Loucy (cell line): Measurements from ENCODE around the gene PNPLA7.

ENCODE experiments used
- H2AFZ ChIP-seq: fragments of 200-600 bp; sonication (generic); 2 replicates; pipeline ENCODE4 v1.6.0; 2016; ENCODE audit warnings: antibody characterized with exemption, mild to moderate bottlenecking, low read length, moderate library complexity
- H3F3A ChIP-seq: fragments of 200-600 bp; 2 replicates; pipeline ENCODE4 v1.6.0; 2016; ENCODE audit warnings: antibody characterized with exemption, low read depth, mild to moderate bottlenecking
- H3K27me3 ChIP-seq: fragments of 200-600 bp; sonication (generic); 2 replicates; pipeline ENCODE4 v1.6.1; 2014; ENCODE audit warnings: low read length, mild to moderate bottlenecking; ENCODE audit not compliant: insufficient read depth, poor library complexity, severe bottlenecking
- H3K36me3 ChIP-seq: fragments of 200-600 bp; sonication (generic); 2 replicates; pipeline ENCODE4 v1.6.1; 2016; ENCODE audit warnings: low read length; ENCODE audit not compliant: insufficient read depth
- H3K4me1 ChIP-seq: fragments of 200-600 bp; sonication (generic); 2 replicates; pipeline ENCODE4 v1.5.1; 2014; ENCODE audit warnings: low read length, mild to moderate bottlenecking; ENCODE audit not compliant: insufficient read depth, poor library complexity, severe bottlenecking
- H3K4me2 ChIP-seq: fragments of 200-600 bp; sonication (generic); 2 replicates; pipeline ENCODE4 v1.6.0; 2014; ENCODE audit warnings: antibody characterized with exemption, low read length, low read depth, mild to moderate bottlenecking; ENCODE audit not compliant: poor library complexity, severe bottlenecking
- H3K4me3 ChIP-seq: fragments of 200-600 bp; sonication (generic); 2 replicates; pipeline ENCODE4 v1.5.1; 2014; ENCODE audit warnings: low read length, mild to moderate bottlenecking, mixed read lengths; ENCODE audit not compliant: poor library complexity, severe bottlenecking
- H3K79me2 ChIP-seq: fragments of 200-600 bp; sonication (generic); 2 replicates; pipeline ENCODE4 v1.6.1; 2014; ENCODE audit warnings: low read length; ENCODE audit not compliant: insufficient read depth
- H3K9ac ChIP-seq: fragments of 200-600 bp; sonication (generic); 2 replicates; pipeline ENCODE4 v1.6.0; 2014; ENCODE audit warnings: mild to moderate bottlenecking, low read depth, low read length, moderate library complexity; ENCODE audit not compliant: poor library complexity, severe bottlenecking
- H3K9me2 ChIP-seq: fragments of 200-600 bp; sonication (generic); replicated peaks from 2 replicates; pipeline ENCODE4 v1.6.1; 2016; ENCODE audit warnings: low read depth, low read length, mixed read lengths
- H3K9me3 ChIP-seq: fragments of 200-600 bp; sonication (generic); 2 replicates; pipeline ENCODE4 v1.6.1; 2014; ENCODE audit warnings: mild to moderate bottlenecking, antibody characterized with exemption, low read length, low read depth; ENCODE audit not compliant: insufficient read depth
- H4K20me1 ChIP-seq: fragments of 200-600 bp; sonication (generic); 2 replicates; pipeline ENCODE4 v1.6.0; 2014; ENCODE audit warnings: antibody characterized with exemption, low read length, mild to moderate bottlenecking; ENCODE audit not compliant: insufficient read depth, poor library complexity, severe bottlenecking
- EZH2phosphoT487 ChIP-seq: fragments of 200-600 bp; IDR thresholded peaks from 2 replicates; pipeline ENCODE4 v1.6.1; 2018; ENCODE audit warnings: antibody characterized with exemption, mild to moderate bottlenecking, moderate library complexity, borderline replicate concordance
- TF ChIP-seq, protein P1 (sequence below): fragments of 200-600 bp; sonication (generic); conservative IDR thresholded peaks from 2 replicates; pipeline ENCODE4 v1.5.1; 2014; ENCODE audit warnings: mild to moderate bottlenecking, antibody characterized with exemption, low read length

PNPLA7 gene

DNA sequence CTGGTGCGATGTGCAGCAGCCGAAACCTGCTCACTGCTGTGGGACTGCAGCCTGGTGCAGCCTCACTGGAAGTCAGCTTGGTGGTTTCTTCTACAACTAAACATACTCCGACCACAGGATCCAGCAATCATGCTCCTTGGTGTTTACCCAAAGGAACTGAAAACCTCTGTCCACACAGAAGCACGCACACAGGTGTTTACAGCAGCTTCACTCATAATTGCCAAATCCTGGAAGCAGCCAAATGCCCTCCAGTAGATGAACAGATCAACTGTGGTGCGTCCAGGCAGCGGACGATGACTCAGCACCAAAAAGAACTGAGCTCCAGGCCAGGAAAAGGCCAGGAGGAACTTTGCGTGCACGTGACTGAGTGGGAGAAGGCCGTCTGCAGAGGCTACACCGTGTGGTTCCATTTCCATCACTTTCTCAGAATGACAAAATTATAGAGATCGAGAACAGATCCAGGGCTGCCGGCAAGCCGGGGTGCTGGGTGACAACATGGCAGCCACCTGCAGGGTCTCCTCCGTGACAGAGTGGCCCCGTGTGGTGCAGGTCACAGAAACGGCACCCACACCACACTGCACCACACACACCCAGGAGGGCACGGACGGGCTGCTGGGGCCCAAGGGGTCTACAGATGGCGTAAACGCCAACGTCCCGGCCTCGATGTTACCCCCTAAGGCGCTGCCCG, 68.0 kb downstream of the PNPLA7 start:
- H2AFZ ChIP-seq = no peak overlapping the region
- no peak overlapping the region for H3K4me2 ChIP-seq
- H3K4me3 ChIP-seq = no peak overlapping the region
- H3K9me3 ChIP-seq = no peaks in the 10 kb centered on the region
- no peaks in the 10 kb centered on the region for H3K27me3 ChIP-seq
- no peaks in the 10 kb centered on the region for H3K4me1 ChIP-seq
- no peaks in the 10 kb centered on the region for H3F3A ChIP-seq
- no peaks in the 10 kb centered on the region for H3K36me3 ChIP-seq
- no peaks in the 10 kb centered on the region for H4K20me1 ChIP-seq
- TF ChIP-seq, protein P1, sequence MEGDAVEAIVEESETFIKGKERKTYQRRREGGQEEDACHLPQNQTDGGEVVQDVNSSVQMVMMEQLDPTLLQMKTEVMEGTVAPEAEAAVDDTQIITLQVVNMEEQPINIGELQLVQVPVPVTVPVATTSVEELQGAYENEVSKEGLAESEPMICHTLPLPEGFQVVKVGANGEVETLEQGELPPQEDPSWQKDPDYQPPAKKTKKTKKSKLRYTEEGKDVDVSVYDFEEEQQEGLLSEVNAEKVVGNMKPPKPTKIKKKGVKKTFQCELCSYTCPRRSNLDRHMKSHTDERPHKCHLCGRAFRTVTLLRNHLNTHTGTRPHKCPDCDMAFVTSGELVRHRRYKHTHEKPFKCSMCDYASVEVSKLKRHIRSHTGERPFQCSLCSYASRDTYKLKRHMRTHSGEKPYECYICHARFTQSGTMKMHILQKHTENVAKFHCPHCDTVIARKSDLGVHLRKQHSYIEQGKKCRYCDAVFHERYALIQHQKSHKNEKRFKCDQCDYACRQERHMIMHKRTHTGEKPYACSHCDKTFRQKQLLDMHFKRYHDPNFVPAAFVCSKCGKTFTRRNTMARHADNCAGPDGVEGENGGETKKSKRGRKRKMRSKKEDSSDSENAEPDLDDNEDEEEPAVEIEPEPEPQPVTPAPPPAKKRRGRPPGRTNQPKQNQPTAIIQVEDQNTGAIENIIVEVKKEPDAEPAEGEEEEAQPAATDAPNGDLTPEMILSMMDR = no peak
- TF ChIP-seq EZH2phosphoT487 = no peak
- H3K9me2 ChIP-seq = no peaks in the 10 kb centered on the region
- H3K9ac ChIP-seq = no peak overlapping the region
- H3K79me2 ChIP-seq = no peaks in the 10 kb centered on the region

DNA sequence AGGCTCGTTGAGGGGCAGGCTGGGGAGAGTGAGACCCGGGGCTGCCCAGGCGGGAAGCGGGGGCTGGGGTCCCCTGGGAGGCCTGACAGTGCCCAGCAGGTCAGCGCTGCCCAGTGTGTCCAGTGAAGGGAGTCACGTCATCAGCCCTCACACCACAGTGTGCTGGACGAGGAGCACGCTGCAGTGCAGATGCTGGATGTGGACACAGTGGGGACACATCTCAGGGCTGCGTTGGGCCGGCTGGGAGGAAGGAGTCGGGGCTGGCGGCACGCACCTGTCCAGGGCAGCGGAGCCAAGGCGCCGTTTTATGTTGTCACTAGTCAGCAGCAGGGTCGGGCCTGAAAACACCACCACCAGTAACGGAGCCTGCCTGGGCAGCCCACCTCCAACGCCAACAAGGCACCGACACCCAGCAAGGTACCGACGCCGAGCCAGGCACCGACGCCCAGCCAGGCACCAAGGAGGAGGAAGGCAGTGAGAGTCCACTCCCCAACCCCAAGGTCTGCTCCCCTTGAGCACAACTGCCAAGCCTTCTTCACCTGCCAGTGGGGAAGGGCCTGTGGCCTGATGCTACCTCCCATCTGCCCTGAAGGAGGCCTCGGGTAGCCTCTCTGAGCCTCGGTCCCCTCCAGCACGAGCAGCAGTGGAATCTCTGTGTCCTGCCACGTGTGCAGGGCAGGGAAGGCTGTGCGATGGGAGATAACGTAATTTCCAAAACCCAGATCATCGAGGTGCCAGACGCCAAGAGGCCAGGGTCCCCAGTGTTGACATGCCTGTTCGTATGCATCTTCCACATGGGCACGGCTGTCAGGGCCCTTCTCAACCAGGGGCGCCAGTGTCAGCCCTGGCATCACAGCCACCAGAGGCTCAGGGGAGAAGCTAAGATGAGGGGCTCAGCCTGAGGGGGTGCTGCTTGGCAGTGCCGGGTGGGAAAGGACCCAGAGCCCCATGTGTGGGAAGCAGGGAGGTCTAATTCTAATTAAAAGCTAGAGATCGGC, 69.2 kb downstream of the PNPLA7 start:
- Histone ChIP-seq H2AFZ (no peak overlapping the region), H3K79me2 (no peaks in the 10 kb centered on the region), H3K9me2 (no peaks in the 10 kb centered on the region), H3K9me3 (peaks cover 9% of the 10 kb centered on the region; the same call in 1 of the 2 replicates), H3K4me1 (no peaks in the 10 kb centered on the region), H3K4me3 (no peak overlapping the region), H3K27me3 (no peaks in the 10 kb centered on the region), H3K4me2 (no peak overlapping the region), H3K36me3 (no peaks in the 10 kb centered on the region), H3F3A (no peaks in the 10 kb centered on the region), H3K9ac (no peak overlapping the region), H4K20me1 (no peaks in the 10 kb centered on the region)
- TF ChIP-seq EZH2phosphoT487 = no peak

DNA sequence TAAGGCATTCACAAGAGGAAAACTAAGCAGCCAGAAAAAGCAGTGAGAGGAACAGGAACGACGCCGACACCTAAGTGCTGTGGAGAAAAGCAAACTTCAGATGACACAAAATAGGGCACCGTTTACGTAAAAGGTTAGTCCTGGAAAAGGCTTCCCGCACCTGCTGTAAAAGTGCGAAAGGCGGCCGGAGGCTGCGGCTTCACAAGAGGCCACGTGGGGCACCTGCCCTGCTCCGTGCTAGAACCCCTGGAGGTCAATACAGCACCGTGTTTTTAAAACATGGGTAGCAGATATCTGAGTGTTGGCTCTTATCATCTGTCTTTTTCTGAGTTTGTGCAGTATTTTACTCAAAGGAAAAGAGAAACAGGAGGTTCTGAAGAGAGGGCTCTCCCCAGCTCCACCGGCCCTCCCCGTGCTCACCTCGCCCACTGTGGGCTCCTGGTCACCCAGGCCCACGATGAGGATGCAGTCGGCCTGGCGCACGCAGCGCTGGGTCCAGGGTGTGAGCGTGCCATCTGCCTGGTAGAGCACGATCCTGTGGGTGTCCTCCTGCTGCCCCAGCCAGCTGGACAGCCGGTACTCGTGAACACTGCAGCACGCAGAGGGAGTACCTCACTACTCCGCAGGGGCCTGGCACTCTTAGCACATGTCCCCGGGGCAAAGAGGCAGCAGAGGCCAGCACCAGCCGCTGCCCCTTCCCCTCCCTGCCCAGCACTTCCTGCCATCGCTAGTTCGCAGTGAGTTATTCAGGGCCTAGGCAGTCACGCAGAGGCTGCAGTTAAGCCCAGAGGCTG, 70.1 kb downstream of the PNPLA7 start:
- Histone ChIP-seq H3F3A (no peaks in the 10 kb centered on the region), H3K9ac (no peak overlapping the region), H2AFZ (no peak overlapping the region), H3K4me1 (no peaks in the 10 kb centered on the region), H3K36me3 (no peaks in the 10 kb centered on the region), H3K79me2 (no peaks in the 10 kb centered on the region), H4K20me1 (no peaks in the 10 kb centered on the region), H3K4me3 (no peak overlapping the region), H3K4me2 (no peak overlapping the region), H3K9me2 (no peaks in the 10 kb centered on the region), H3K27me3 (no peaks in the 10 kb centered on the region), H3K9me3 (peaks cover 15% of the 10 kb centered on the region; the same call in 1 of the 2 replicates)
- no peak for TF ChIP-seq EZH2phosphoT487
- TF ChIP-seq, protein P1 = no peak
